Stimulated activated CD4-positive, alpha-beta T cell treated with anti-CD3 and anti-CD28 coated beads, Interleukin-1b, Interleukin-23, amount 100 ng/mL, for 1 hour (primary cell): ENCODE measurements around the gene RNF146.
"Not testable (repeated sequence)": the region's sequence is repeated elsewhere in the genome, so short reads cannot be mapped to it uniquely, and the experiment has no call there.

Source experiments
- DNase-seq, 2 donors: peaks; one replicate each; pipeline ENCODE4 v3.0.0-alpha.2; 2020; ENCODE audit warnings: low read depth in 2 of 2

RNF146 gene

GRCh38 chr6:127266178-127266891, at the start of gene RNF146:
RNF146 (plus strand) TSS chr6:127266864; CDS start chr6:127280339, 13,475 bp downstream.
- DNase-seq: peak; percentile 27 to 32

GRCh38 chr6:127219869-127220268, 46.8 kb upstream of the RNF146 start:
- DNase-seq: no peak

- no peak for DNase-seq
Measured at GRCh38 chr6:127221201-127221600, 45.5 kb upstream of the RNF146 start.

GRCh38 chr6:127222418-127222817, 44.2 kb upstream of the RNF146 start:
- no peak for DNase-seq

- DNase-seq: no peak
Measured at GRCh38 chr6:127225497-127225896, 41.2 kb upstream of the RNF146 start.

GRCh38 chr6:127233819-127234218, 32.8 kb upstream of the RNF146 start:
- not testable (repeated sequence) for DNase-seq

- DNase-seq: no peak
Measured at GRCh38 chr6:127243501-127243900, 23.2 kb upstream of the RNF146 start.

- DNase-seq: no peak
Measured at GRCh38 chr6:127247114-127248096, 19.3 kb upstream of the RNF146 start.

GRCh38 chr6:127249621-127250020, 17.0 kb upstream of the RNF146 start:
- no peak for DNase-seq

GRCh38 chr6:127255286-127255685, 11.4 kb upstream of the RNF146 start:
- DNase-seq: no peak

GRCh38 chr6:127262896-127263295, 3.8 kb upstream of the RNF146 start:
- no peak for DNase-seq

GRCh38 chr6:127263481-127263880, 3.2 kb upstream of the RNF146 start:
- DNase-seq: no peak

GRCh38 chr6:127266892-127267645, 405 bp downstream of the RNF146 start:
- DNase-seq: peak; percentile 1 to 26

- DNase-seq: no peak
Measured at GRCh38 chr6:127267646-127268625, 1.3 kb downstream of the RNF146 start.

- DNase-seq: no peak
Measured at GRCh38 chr6:127272576-127272975, 5.9 kb downstream of the RNF146 start.

- DNase-seq: no peak
Measured at GRCh38 chr6:127273499-127273898, 6.8 kb downstream of the RNF146 start.

- DNase-seq: no peak
Measured at GRCh38 chr6:127276331-127276730, 9.7 kb downstream of the RNF146 start.

GRCh38 chr6:127277878-127278843, 11.5 kb downstream of the RNF146 start:
- no peak for DNase-seq

- no peak for DNase-seq
Measured at GRCh38 chr6:127279815-127280214, 13.2 kb downstream of the RNF146 start.

GRCh38 chr6:127282184-127282583, 15.5 kb downstream of the RNF146 start:
- DNase-seq: no peak
